Measurements from ENCODE around the gene MICU1. TPM values are rescaled to one million over a fixed set of nuclear protein-coding genes. Genes with fewer than 3 reads are reported as not detected.

Gene MICU1
- total and polyA plus RNA-seq, 2 donors (not counting 3 experiments of a cell fraction or from before 2014, with no cell fraction given) = 27.5 to 48.0 TPM

DNA sequence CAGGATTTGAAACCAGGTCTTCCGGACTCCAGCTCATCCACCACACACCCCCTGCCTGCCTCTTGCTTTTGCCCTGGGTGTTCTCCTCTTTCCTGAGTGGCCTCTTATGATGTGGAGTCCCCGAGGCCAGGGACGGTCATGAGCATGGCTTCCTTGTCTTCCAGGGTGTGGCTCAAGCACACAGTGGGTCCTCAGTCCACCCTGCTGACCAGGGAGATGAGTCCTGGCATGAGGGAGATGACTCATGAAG lies 303.9 kb downstream of the MICU1 start:
- H3K4me1 ChIP-seq (ENCODE audit: control insufficient read depth, extremely low read depth, insufficient read depth, low read length) = peaks cover 60% of the 10 kb centered on the region
- no peak overlapping the region for H2AFZ ChIP-seq (ENCODE audit: low read depth, low read length)
- DNase-seq (ENCODE audit: low read depth, low spot score) (no peak), FAIRE-seq (no peak)
- dilution Hi-C loops (cut with MboI; ENCODE audit: extremely low pct_ligation_motif_present, low sequenced_read_pairs) = no loop called here
- peak overlapping the region; percentile 100 for H3K27ac ChIP-seq (ENCODE audit: insufficient read depth, low read depth, low read length)
- H3K9me3 ChIP-seq (replicated peaks; ENCODE audit: control insufficient read depth, insufficient read depth, low read length) = no peaks in the 10 kb centered on the region
- TF ChIP-seq GATA2 (IDR thresholded peaks at IDR 0.05; ENCODE audit: insufficient read depth, insufficient read length, low read depth, low read length) = no peak
- TF ChIP-seq EZH2 (IDR thresholded peaks at IDR 0.05; ENCODE audit: borderline replicate concordance, low read depth, low read length, severe bottlenecking) = no peak
- TF ChIP-seq, protein P1, sequence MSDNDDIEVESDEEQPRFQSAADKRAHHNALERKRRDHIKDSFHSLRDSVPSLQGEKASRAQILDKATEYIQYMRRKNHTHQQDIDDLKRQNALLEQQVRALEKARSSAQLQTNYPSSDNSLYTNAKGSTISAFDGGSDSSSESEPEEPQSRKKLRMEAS (IDR thresholded peaks at IDR 0.05; ENCODE audit: insufficient read depth, insufficient read length) = no peak
- TF ChIP-seq FOS (IDR thresholded peaks at IDR 0.05; ENCODE audit: borderline replicate concordance, insufficient read depth, low read length) = no peak
- TF ChIP-seq, protein P2, sequence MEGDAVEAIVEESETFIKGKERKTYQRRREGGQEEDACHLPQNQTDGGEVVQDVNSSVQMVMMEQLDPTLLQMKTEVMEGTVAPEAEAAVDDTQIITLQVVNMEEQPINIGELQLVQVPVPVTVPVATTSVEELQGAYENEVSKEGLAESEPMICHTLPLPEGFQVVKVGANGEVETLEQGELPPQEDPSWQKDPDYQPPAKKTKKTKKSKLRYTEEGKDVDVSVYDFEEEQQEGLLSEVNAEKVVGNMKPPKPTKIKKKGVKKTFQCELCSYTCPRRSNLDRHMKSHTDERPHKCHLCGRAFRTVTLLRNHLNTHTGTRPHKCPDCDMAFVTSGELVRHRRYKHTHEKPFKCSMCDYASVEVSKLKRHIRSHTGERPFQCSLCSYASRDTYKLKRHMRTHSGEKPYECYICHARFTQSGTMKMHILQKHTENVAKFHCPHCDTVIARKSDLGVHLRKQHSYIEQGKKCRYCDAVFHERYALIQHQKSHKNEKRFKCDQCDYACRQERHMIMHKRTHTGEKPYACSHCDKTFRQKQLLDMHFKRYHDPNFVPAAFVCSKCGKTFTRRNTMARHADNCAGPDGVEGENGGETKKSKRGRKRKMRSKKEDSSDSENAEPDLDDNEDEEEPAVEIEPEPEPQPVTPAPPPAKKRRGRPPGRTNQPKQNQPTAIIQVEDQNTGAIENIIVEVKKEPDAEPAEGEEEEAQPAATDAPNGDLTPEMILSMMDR (IDR thresholded peaks at IDR 0.05; ENCODE audit: extremely low read depth in 1 of 2, insufficient read depth in 1 of 2, low read depth in 1 of 2, low read length in 2 of 2) = no peak
- TF ChIP-seq JUN (IDR thresholded peaks at IDR 0.05; ENCODE audit: borderline replicate concordance, insufficient read depth, insufficient read length, low read depth) = no peak
- no peak for TF ChIP-seq POLR2AphosphoS5 (IDR thresholded peaks at IDR 0.05; ENCODE audit: insufficient read depth, low read depth, low read length)
- TF ChIP-seq MYC (IDR thresholded peaks at IDR 0.05; ENCODE audit: low read depth, low read length) = no peak
- TF ChIP-seq POLR2A (IDR thresholded peaks at IDR 0.05; ENCODE audit: low read depth, low read length) = no peak
- H4K20me1 ChIP-seq (replicated peaks; ENCODE audit: control insufficient read depth, extremely low read depth, insufficient read depth, low read length) = no peaks in the 10 kb centered on the region
- ChIA-PET POLR2A (interaction anchor here (2.6 to 5.6 kb wide), 2 partner anchors 25 to 46 kb away, joined by 9 to 59 read pairs; partner anchors contain the start of gene DDIT4), CTCF (interaction anchor here (0.7 to 5.4 kb wide), 5 partner anchors 13 to 426 kb away, joined by 3 to 72 read pairs (median 3); partner anchors contain the start of genes ASCC1 and DDIT4)
- no peak overlapping the region for H3K4me2 ChIP-seq (ENCODE audit: insufficient read depth, low read length)
- no peaks in the 10 kb centered on the region for H3K9me1 ChIP-seq (replicated peaks; ENCODE audit: control insufficient read depth, extremely low read depth, insufficient read depth, low read length)
- intact Hi-C loops (cut with micrococcal nuclease) = no loop called here
- no peak overlapping the region for H3K4me3 ChIP-seq (replicated peaks in 1 of 3; ENCODE audit: insufficient read depth in 1 of 3, low read depth in 1 of 3, low read length in 3 of 3)
- H3K27me3 ChIP-seq (ENCODE audit: control insufficient read depth in 2 of 2, insufficient read depth in 2 of 2, low read length in 2 of 2) = no peaks in the 10 kb centered on the region
- H3K9ac ChIP-seq (replicated peaks; ENCODE audit: extremely low read depth, insufficient read depth, low read length) = no peak overlapping the region
- no peaks in the 10 kb centered on the region for H3K79me2 ChIP-seq (ENCODE audit: control insufficient read depth, insufficient read depth, low read length)
- no peaks in the 10 kb centered on the region for H3K36me3 ChIP-seq (ENCODE audit: control insufficient read depth in 2 of 2, extremely low read depth in 1 of 2, insufficient read depth in 2 of 2, low read length in 2 of 2)
- BruUV-seq (replicated peaks) = no TSS peak

Data from endothelial cell of umbilical vein (primary cell).